ENCODE results near the gene SMO.

DNA sequence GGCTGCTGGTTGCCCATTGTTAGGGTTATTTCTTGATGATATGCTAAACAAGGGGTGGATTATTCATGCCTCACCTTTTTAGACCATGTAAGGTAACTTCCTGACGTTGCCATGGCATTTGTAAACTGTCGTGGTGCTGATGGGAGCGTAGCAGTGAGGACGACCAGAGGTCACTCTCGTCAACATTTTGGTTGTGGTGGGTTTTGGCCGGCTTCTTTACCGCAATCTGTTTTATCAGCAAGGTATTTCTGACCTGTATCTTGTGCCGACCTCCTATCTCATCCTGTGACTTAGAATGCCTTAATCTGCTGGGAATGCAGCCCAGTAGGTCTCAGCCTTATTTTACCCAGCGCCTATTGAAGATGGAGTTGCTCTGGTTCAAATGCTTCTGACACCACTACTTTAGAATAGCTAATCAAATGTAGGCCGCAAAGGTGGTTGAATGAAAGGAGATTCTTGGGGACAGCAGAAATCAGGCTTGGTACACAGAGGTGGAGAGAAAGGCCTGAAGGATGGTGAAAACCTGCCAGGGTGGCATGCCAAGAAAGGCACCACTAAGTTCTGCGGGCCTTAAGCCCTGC is 17.9 kb upstream of the SMO start:
- no peak for TF ChIP-seq GATA3 (IDR thresholded peaks at IDR 0.05; ENCODE audit: low read depth, low read length)
- no peak for TF ChIP-seq GATA2 (IDR thresholded peaks at IDR 0.05; ENCODE audit: low read depth, low read length)
